CD8-positive, alpha-beta memory T cell (primary cell): ENCODE results near the gene NDUFA13. TPM values are rescaled to one million over a fixed set of nuclear protein-coding genes. Genes with fewer than 3 reads are reported as not detected.
A peak's percentile ranks its signal among the peaks of the same experiment; 100 is the strongest.

ENCODE experiments used
- CTCF ChIA-PET: fragments of 350-600 bp; sonication (Branson Sonifier 250); formaldehyde crosslinking; loops from one replicate; lab custom pipeline; 2021; ENCODE audit warnings: antibody characterized with exemption; lab: Charles Lee
- POLR2A ChIA-PET: fragments of 350-600 bp; sonication (Branson Sonifier 250); formaldehyde crosslinking; loops from one replicate; lab custom pipeline; 2021; ENCODE audit warnings: antibody characterized with exemption; lab: Charles Lee
- DNase-seq, 5 donors: peaks; one replicate each; pipeline versions ENCODE4 v3.0.0 to v3.0.0-alpha.2; 2020 to 2022; ENCODE audit warnings: mixed read lengths in 1 of 5
- H3K27ac ChIP-seq: one replicate; pipeline ENCODE4 v1.7.0; 2013; ENCODE audit warnings: low read depth, mild to moderate bottlenecking, low read length, moderate library complexity
- H3K27me3 ChIP-seq: 2 replicates; pipeline ENCODE4 v1.7.0; 2013; ENCODE audit warnings: low read length, mild to moderate bottlenecking; ENCODE audit not compliant: insufficient read depth, poor library complexity, severe bottlenecking
- H3K36me3 ChIP-seq: 2 replicates; pipeline ENCODE4 v1.7.0; 2013; ENCODE audit warnings: mild to moderate bottlenecking, low read length, moderate library complexity; ENCODE audit not compliant: insufficient read depth
- H3K4me1 ChIP-seq: 2 replicates; pipeline ENCODE4 v1.7.0; 2013; ENCODE audit warnings: mild to moderate bottlenecking, low read length, moderate library complexity; ENCODE audit not compliant: insufficient read depth
- H3K4me3 ChIP-seq: 2 replicates; pipeline ENCODE4 v1.7.0; 2013; ENCODE audit warnings: mild to moderate bottlenecking, low read length
- H3K9me3 ChIP-seq: 2 replicates; pipeline ENCODE4 v1.7.0; 2013; ENCODE audit warnings: mild to moderate bottlenecking, low read length
- H3K27ac Mint-ChIP-seq, 8 donors: one replicate each; pipeline ENCODE4 v1.8.0; 2020 to 2021; ENCODE audit warnings: mixed read lengths in 8 of 8, mild to moderate bottlenecking in 6 of 8, inconsistent platforms in 3 of 8, moderate library complexity in 3 of 8
- H3K27me3 Mint-ChIP-seq, 2 donors: one replicate each; pipeline ENCODE4 v1.8.0; 2020 to 2021; ENCODE audit warnings: mixed read lengths in 2 of 2, mild to moderate bottlenecking in 1 of 2, moderate library complexity in 1 of 2
- H3K36me3 Mint-ChIP-seq, 3 donors: one replicate each; pipeline ENCODE4 v1.8.0; 2020 to 2021; ENCODE audit warnings: mixed read lengths in 3 of 3, inconsistent platforms in 1 of 3, mild to moderate bottlenecking in 1 of 3
- H3K4me1 Mint-ChIP-seq, 3 donors: one replicate each; pipeline ENCODE4 v1.8.0; 2020 to 2021; ENCODE audit warnings: mixed read lengths in 3 of 3, inconsistent platforms in 1 of 3, mild to moderate bottlenecking in 1 of 3
- H3K4me3 Mint-ChIP-seq, 7 donors: one replicate each; pipeline ENCODE4 v1.8.0; 2020 to 2021; ENCODE audit warnings: mixed read lengths in 7 of 7, mild to moderate bottlenecking in 6 of 7, moderate library complexity in 4 of 7, inconsistent platforms in 2 of 7
- H3K9me3 Mint-ChIP-seq, 5 donors: one replicate each; pipeline ENCODE4 v1.8.0; 2020 to 2022; ENCODE audit warnings: mixed read lengths in 5 of 5, mild to moderate bottlenecking in 3 of 5, moderate library complexity in 2 of 5, inconsistent platforms in 1 of 5
- polyA plus RNA-seq: library from polyadenylated mRNA; unstranded; fragments of 300-500 nt; fragmentation: Illumina TruSeq; gene quantifications from one replicate; pipeline ENCODE4 v1.2.3, GENCODE V29; 2021
- total RNA-seq, 2 experiments: library from RNA; stranded (reverse); gene quantifications; one replicate each; pipeline ENCODE4 v1.2.3, GENCODE V29; 2021

Gene NDUFA13
- total and polyA plus RNA-seq, 3 experiments from 2014 or later = 334 to 341 (median 337) TPM

GRCh38 chr19:19499272-19499995 is 16.6 kb upstream of the NDUFA13 start:
- Histone ChIP-seq H3K4me3 (no peak overlapping the region), H3K27ac (no peak overlapping the region), H3K4me1 (no peaks in the 10 kb centered on the region), H3K27me3 (no peaks in the 10 kb centered on the region), H3K36me3 (peaks cover 84% of the 10 kb centered on the region), H3K9me3 (no peaks in the 10 kb centered on the region)
- peak overlapping the region in 1 of 8 donors; percentile 38 for H3K27ac Mint-ChIP-seq
- POLR2A ChIA-PET = no interaction called here
- peaks cover 0 to 5% of the 10 kb centered on the region in 2 donors for H3K27me3 Mint-ChIP-seq
- CTCF ChIA-PET = no interaction called here
- H3K4me3 Mint-ChIP-seq = no peak overlapping the region
- peaks cover 0 to 5% (median 4%) of the 10 kb centered on the region in 3 donors for H3K4me1 Mint-ChIP-seq
- DNase-seq = no peak
- no peaks in the 10 kb centered on the region for H3K9me3 Mint-ChIP-seq
- peaks cover 0 to 96% (median 9%) of the 10 kb centered on the region in 3 donors for H3K36me3 Mint-ChIP-seq

- Histone ChIP-seq H3K27me3 (no peaks in the 10 kb centered on the region), H3K36me3 (peaks cover 78% of the 10 kb centered on the region), H3K4me3 (no peak overlapping the region), H3K4me1 (no peaks in the 10 kb centered on the region), H3K27ac (no peak overlapping the region), H3K9me3 (no peaks in the 10 kb centered on the region)
- Mint-ChIP-seq H3K36me3 (peaks cover 0 to 98% (median 7%) of the 10 kb centered on the region in 3 donors), H3K27ac (no peak overlapping the region), H3K4me3 (no peak overlapping the region), H3K27me3 (peaks cover 0 to 5% of the 10 kb centered on the region in 2 donors), H3K9me3 (no peaks in the 10 kb centered on the region), H3K4me1 (peaks cover 0 to 4% (median 3%) of the 10 kb centered on the region in 3 donors)
- CTCF ChIA-PET = interaction anchor here (0.5 kb wide), 1 partner anchor 9 kb away, joined by 3 read pairs; no protein-coding TSS in a partner anchor
- POLR2A ChIA-PET = interaction anchor here (0.5 to 0.6 kb wide), 2 partner anchors 9 to 128 kb away, joined by 4 to 5 read pairs; no protein-coding TSS in a partner anchor
- no peak for DNase-seq
Observed at GRCh38 chr19:19500975-19501644, 14.9 kb upstream of the NDUFA13 start.

DNA sequence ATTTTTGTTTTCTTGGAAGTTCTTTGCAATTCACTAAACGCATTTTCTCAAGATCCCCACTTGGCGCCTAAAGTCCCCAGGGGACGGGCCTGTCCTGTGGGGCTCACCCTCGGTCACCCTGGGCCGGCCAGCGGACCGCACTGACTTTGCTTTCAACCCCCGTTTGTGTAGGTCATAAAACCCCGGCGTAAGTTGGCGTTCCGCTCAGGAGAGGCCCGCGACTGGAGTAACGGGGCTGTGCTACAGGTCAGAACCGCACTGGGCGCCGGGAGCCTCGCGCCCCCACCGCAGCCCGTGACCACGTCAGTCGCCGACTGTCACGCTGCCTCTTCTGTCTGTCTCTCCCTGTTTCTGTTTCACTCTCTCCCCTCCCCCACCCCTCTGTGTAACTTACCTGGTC is 14.2 kb upstream of the NDUFA13 start:
- Histone ChIP-seq H3K27ac (no peak overlapping the region), H3K4me1 (no peaks in the 10 kb centered on the region), H3K36me3 (peaks cover 71% of the 10 kb centered on the region), H3K27me3 (no peaks in the 10 kb centered on the region), H3K9me3 (no peaks in the 10 kb centered on the region), H3K4me3 (no peak overlapping the region)
- ChIA-PET POLR2A (interaction anchor here (0.6 kb wide), 1 partner anchor 9 kb away, joined by 4 read pairs; no protein-coding TSS in a partner anchor), CTCF (no interaction called here)
- H3K9me3 Mint-ChIP-seq = no peaks in the 10 kb centered on the region
- H3K27ac Mint-ChIP-seq = no peak overlapping the region
- no peak overlapping the region for H3K4me3 Mint-ChIP-seq
- DNase-seq = no peak
- H3K27me3 Mint-ChIP-seq = peaks cover 0 to 3% of the 10 kb centered on the region in 2 donors
- H3K4me1 Mint-ChIP-seq = peaks cover 0 to 2% (median 2%) of the 10 kb centered on the region in 3 donors
- H3K36me3 Mint-ChIP-seq = peaks cover 4 to 97% (median 11%) of the 10 kb centered on the region in 3 donors

DNA sequence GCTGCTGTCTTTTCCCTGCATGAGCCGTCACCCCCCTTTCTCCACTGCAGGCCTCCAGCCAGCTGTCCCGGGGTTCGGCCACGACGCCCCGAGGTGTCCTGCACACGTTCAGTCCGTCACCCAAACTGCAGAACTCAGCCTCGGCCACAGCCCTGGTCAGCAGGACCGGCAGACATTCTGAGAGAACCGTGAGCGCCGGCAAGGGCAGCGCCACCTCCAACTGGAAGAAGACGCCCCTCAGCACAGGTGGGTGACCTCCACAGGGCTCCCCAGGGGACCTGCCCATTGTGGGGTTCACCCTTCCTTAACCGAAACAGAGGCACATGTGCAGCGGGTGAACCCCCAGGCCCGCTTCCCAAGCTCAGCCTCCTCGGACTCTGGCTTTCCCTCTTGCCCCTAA is 13.7 kb upstream of the NDUFA13 start:
- POLR2A ChIA-PET = no interaction called here
- H3K4me3 ChIP-seq = no peak overlapping the region
- peaks cover 0 to 3% of the 10 kb centered on the region in 2 donors for H3K27me3 Mint-ChIP-seq
- H3K4me3 Mint-ChIP-seq = no peak overlapping the region
- H3K27ac ChIP-seq = no peak overlapping the region
- H3K4me1 Mint-ChIP-seq = no peaks in the 10 kb centered on the region
- peaks cover 5 to 96% (median 11%) of the 10 kb centered on the region in 3 donors for H3K36me3 Mint-ChIP-seq
- no peaks in the 10 kb centered on the region for H3K9me3 ChIP-seq
- H3K9me3 Mint-ChIP-seq = no peaks in the 10 kb centered on the region
- H3K27ac Mint-ChIP-seq = peak overlapping the region in 2 of 8 donors; percentile 42 to 46
- H3K27me3 ChIP-seq = no peaks in the 10 kb centered on the region
- no peak for DNase-seq
- CTCF ChIA-PET = no interaction called here
- no peaks in the 10 kb centered on the region for H3K4me1 ChIP-seq
- H3K36me3 ChIP-seq = peaks cover 66% of the 10 kb centered on the region

DNA sequence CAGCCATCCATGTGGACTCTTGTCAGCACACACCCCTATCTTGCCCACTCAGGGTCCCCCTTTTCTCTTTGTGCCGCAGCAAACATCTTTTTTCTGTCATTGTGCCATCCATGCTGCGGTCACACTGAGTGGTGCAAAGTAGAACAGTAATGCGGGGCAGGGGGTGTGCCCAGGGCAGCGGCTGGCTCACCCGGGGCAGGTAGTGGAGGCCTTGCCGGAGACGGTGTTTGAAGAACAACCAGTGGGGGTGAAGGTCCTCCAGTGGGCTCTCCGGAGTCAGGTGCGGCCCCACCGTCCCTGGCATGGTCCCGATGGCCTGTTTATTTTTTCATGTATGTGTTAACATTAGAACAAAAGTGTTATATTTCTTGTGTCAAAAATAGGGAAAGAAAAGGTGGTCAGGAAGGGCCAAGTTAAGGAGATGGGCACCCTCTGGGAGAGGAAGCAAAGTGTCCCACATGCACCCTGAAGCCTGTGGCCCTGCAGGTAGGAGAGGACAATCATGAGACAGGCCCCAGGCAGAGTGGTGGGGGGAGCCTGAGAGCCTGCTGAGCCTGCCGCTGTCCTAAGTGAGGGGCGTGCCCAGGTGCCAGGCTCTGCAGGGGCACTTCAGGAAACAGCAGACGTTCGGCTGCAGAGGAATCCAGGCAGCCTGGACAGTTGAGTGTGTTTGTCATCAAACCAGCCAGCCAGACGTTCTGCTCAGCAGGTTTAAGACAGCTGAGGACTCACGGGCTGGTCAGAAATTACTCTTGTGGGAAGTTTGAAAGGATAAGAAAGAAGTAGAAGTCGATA is 13.0 kb upstream of the NDUFA13 start:
- Mint-ChIP-seq H3K36me3 (peaks cover 5 to 96% (median 14%) of the 10 kb centered on the region in 3 donors), H3K4me3 (no peak overlapping the region), H3K9me3 (no peaks in the 10 kb centered on the region), H3K4me1 (no peaks in the 10 kb centered on the region), H3K27me3 (peaks cover 0 to 3% of the 10 kb centered on the region in 2 donors), H3K27ac (peak overlapping the region in 5 of 8 donors; percentile 7 to 84 (median 42))
- Histone ChIP-seq H3K9me3 (no peaks in the 10 kb centered on the region), H3K4me3 (no peak overlapping the region), H3K4me1 (no peaks in the 10 kb centered on the region), H3K27ac (no peak overlapping the region), H3K27me3 (no peaks in the 10 kb centered on the region), H3K36me3 (peaks cover 59% of the 10 kb centered on the region)
- POLR2A ChIA-PET = no interaction called here
- DNase-seq = no peak
- CTCF ChIA-PET = interaction anchor here (2.1 kb wide), 1 partner anchor 12 kb away, joined by 12 read pairs; no protein-coding TSS in a partner anchor

GRCh38 chr19:19504754-19505668 is 11.0 kb upstream of the NDUFA13 start:
- CTCF ChIA-PET = interaction anchor here (0.7 to 2.1 kb wide), 3 partner anchors 13 to 112 kb away, joined by 3 to 12 read pairs (median 4); no protein-coding TSS in a partner anchor
- H3K36me3 ChIP-seq = peaks cover 41% of the 10 kb centered on the region
- DNase-seq = peak in 1 of 5 donors; percentile 37
- H3K27ac Mint-ChIP-seq = peak overlapping the region in 1 of 8 donors; percentile 69
- H3K4me3 Mint-ChIP-seq = no peak overlapping the region
- H3K9me3 ChIP-seq = no peaks in the 10 kb centered on the region
- peaks cover 0 to 3% of the 10 kb centered on the region in 2 donors for H3K27me3 Mint-ChIP-seq
- no peaks in the 10 kb centered on the region for H3K27me3 ChIP-seq
- no peak overlapping the region for H3K27ac ChIP-seq
- H3K9me3 Mint-ChIP-seq = no peaks in the 10 kb centered on the region
- no peak overlapping the region for H3K4me3 ChIP-seq
- H3K36me3 Mint-ChIP-seq = peaks cover 5 to 77% (median 14%) of the 10 kb centered on the region in 3 donors
- POLR2A ChIA-PET = interaction anchor here (0.7 kb wide), 1 partner anchor 20 kb away, joined by 5 read pairs; no protein-coding TSS in a partner anchor
- no peaks in the 10 kb centered on the region for H3K4me1 Mint-ChIP-seq
- no peaks in the 10 kb centered on the region for H3K4me1 ChIP-seq
